HepG2 (cell line): ENCODE results near the gene NEDD4L. TPM values are rescaled to one million over a fixed set of nuclear protein-coding genes. Genes with fewer than 3 reads are reported as not detected.

Experiments
- ATF5 ChIP-seq: sonication (generic); formaldehyde crosslinking; IDR thresholded peaks from 2 replicates; pipeline ENCODE4 v1.4.0; 2020; ENCODE audit warnings: mild to moderate bottlenecking, low read depth, missing genetic modification reagents
- IKZF4 ChIP-seq: sonication (generic); formaldehyde crosslinking; IDR thresholded peaks from 2 replicates; pipeline ENCODE4 v1.5.1; 2020; ENCODE audit warnings: borderline replicate concordance, mild to moderate bottlenecking, low read depth, missing genetic modification reagents; ENCODE audit errors: not compliant biosample characterization
- MYPOP ChIP-seq: sonication (generic); formaldehyde crosslinking; IDR thresholded peaks from 2 replicates; pipeline ENCODE4 v1.8.1; 2023; ENCODE audit warnings: mild to moderate bottlenecking, moderate library complexity, missing genetic modification reagents
- PLSCR1 ChIP-seq: sonication (generic); formaldehyde crosslinking; IDR thresholded peaks from 2 replicates; pipeline ENCODE4 v1.5.0; 2020; ENCODE audit warnings: missing genetic modification reagents, mild to moderate bottlenecking, borderline replicate concordance
- POLR2A ChIP-seq, 2 experiments: IDR thresholded peaks; 2 replicates each; pipeline ENCODE4 v1.6.1; 2011; ENCODE audit warnings: low read depth in 2 of 2, low read length in 2 of 2, mild to moderate bottlenecking in 1 of 2, moderate library complexity in 1 of 2; ENCODE audit not compliant: insufficient read depth in 1 of 2
- REL ChIP-seq: sonication (generic); formaldehyde crosslinking; conservative IDR thresholded peaks from 2 replicates; pipeline ENCODE4 v1.8.0; 2022; ENCODE audit warnings: mild to moderate bottlenecking, missing genetic modification reagents, moderate library complexity
- SATB2 ChIP-seq: sonication (generic); formaldehyde crosslinking; IDR thresholded peaks from 2 replicates; pipeline ENCODE4 v1.5.0; 2020; ENCODE audit warnings: missing genetic modification reagents
- SETDB1 ChIP-seq: sonication (generic); formaldehyde crosslinking; IDR thresholded peaks from 2 replicates; pipeline ENCODE4 v1.5.1; 2020; ENCODE audit warnings: missing genetic modification reagents, mild to moderate bottlenecking, borderline replicate concordance
- TCF12 ChIP-seq, 2 experiments: fragments of 450-650 bp in 1 of 2; sonication (generic) in 1 of 2; formaldehyde crosslinking in 1 of 2; IDR thresholded peaks; 2 replicates each; pipeline versions ENCODE4 v1.6.1 to v1.8.0; 2017 to 2022; ENCODE audit warnings: antibody characterized with exemption in 1 of 2, mild to moderate bottlenecking in 1 of 2, missing genetic modification reagents in 1 of 2, moderate library complexity in 1 of 2
- ZIK1 ChIP-seq: sonication (generic); formaldehyde crosslinking; IDR thresholded peaks from 2 replicates; pipeline ENCODE4 v1.5.0; 2020; ENCODE audit warnings: mild to moderate bottlenecking, low read depth, missing genetic modification reagents, borderline replicate concordance
- ZNF33A ChIP-seq: sonication (generic); formaldehyde crosslinking; IDR thresholded peaks from 2 replicates; pipeline ENCODE4 v1.5.1; 2020; ENCODE audit warnings: missing genetic modification reagents, mild to moderate bottlenecking, moderate library complexity, borderline replicate concordance
- ZNF441 ChIP-seq: sonication (generic); formaldehyde crosslinking; IDR thresholded peaks from 2 replicates; pipeline ENCODE4 v1.7.0; 2021; ENCODE audit warnings: missing genetic modification reagents, borderline replicate concordance
- ZNF672 ChIP-seq: sonication (generic); formaldehyde crosslinking; IDR thresholded peaks from 2 replicates; pipeline ENCODE4 v1.8.1; 2022; ENCODE audit warnings: missing genetic modification reagents
- polyA plus RNA-seq, 8 experiments: library from polyadenylated mRNA; depleted of rRNA in 3 of 8; stranded (reverse) in 7 of 8; unstranded in 1 of 8; fragments of >200 nt; fragmentation: Illumina TruSeq in 4 of 8; extraction: Trizol in 4 of 8; gene quantifications; 2 replicates each; pipeline versions ENCODE4 v1.2.1 to v1.2.3, GENCODE V29; 2011 to 2016; ENCODE audit warnings: low read depth in 4 of 8, missing spikeins in 1 of 8, mixed read lengths in 1 of 8; ENCODE audit not compliant: insufficient read depth in 1 of 8
- total RNA-seq, 5 experiments: library from RNA; depleted of rRNA; stranded (reverse); fragments of >200 nt; fragmentation: Illumina TruSeq; extraction: Trizol; gene quantifications; 2 replicates each; pipeline ENCODE4 v1.2.3, GENCODE V29; 2016; ENCODE audit warnings: low read depth in 1 of 5
- TF ChIP-seq, protein P1 (sequence below): sonication (generic); formaldehyde crosslinking; IDR thresholded peaks from 2 replicates; pipeline ENCODE4 v1.4.0; 2020; ENCODE audit warnings: missing genetic modification reagents, mild to moderate bottlenecking, borderline replicate concordance
- TF ChIP-seq, protein P2 (sequence below): sonication (generic); formaldehyde crosslinking; IDR thresholded peaks from 2 replicates; pipeline ENCODE4 v1.4.0; 2020; ENCODE audit warnings: missing genetic modification reagents, borderline replicate concordance
- TF ChIP-seq, protein P3 (sequence below): sonication (generic); formaldehyde crosslinking; IDR thresholded peaks from 2 replicates; pipeline ENCODE4 v1.4.0; 2020; ENCODE audit warnings: missing genetic modification reagents

NEDD4L gene
- total and polyA plus RNA-seq, 2 of the 13 experiments (the other 11 are each of a cell fraction or from before 2014, with no cell fraction given): 168 to 390 TPM

GRCh38 chr18:58416704-58417683 is 373.0 kb downstream of the NEDD4L start (continued):
- TF ChIP-seq ATF5 (CRISPR knock-in tag) (no peak), PLSCR1 (CRISPR knock-in tag) (no peak), ZNF672 (CRISPR knock-in tag) (no peak), TCF12 (IDR thresholded peaks at IDR 0.05) (no peak), TCF12 (CRISPR knock-in tag; IDR thresholded peaks at IDR 0.05) (no peak), SETDB1 (CRISPR knock-in tag) (no peak), MYPOP (CRISPR knock-in tag) (no peak), ZNF33A (CRISPR knock-in tag) (no peak), IKZF4 (CRISPR knock-in tag) (no peak), ZIK1 (CRISPR knock-in tag) (no peak), POLR2A (IDR thresholded peaks at IDR 0.05; ENCODE audit: insufficient read depth in 1 of 2, low read depth in 2 of 2, low read length in 2 of 2) (peak in 1 of 2 experiments; percentile 50; a peak in 2 of 4 replicates), REL (CRISPR knock-in tag) (no peak), ZNF441 (CRISPR knock-in tag) (no peak), SATB2 (no peak)
- TF ChIP-seq, protein P1, sequence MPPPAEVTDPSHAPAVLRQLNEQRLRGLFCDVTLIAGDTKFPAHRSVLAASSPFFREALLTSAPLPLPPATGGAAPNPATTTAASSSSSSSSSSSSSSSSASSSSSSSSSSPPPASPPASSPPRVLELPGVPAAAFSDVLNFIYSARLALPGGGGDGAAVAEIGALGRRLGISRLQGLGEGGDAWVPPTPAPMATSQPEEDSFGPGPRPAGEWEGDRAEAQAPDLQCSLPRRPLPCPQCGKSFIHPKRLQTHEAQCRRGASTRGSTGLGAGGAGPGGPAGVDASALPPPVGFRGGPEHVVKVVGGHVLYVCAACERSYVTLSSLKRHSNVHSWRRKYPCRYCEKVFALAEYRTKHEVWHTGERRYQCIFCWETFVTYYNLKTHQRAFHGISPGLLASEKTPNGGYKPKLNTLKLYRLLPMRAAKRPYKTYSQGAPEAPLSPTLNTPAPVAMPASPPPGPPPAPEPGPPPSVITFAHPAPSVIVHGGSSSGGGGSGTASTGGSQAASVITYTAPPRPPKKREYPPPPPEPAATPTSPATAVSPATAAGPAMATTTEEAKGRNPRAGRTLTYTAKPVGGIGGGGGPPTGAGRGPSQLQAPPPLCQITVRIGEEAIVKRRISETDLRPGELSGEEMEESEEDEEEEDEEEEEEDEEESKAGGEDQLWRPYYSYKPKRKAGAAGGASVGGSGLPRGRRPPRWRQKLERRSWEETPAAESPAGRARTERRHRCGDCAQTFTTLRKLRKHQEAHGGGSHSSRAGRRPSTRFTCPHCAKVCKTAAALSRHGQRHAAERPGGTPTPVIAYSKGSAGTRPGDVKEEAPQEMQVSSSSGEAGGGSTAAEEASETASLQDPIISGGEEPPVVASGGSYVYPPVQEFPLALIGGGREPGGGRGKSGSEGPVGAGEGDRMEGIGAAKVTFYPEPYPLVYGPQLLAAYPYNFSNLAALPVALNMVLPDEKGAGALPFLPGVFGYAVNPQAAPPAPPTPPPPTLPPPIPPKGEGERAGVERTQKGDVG (CRISPR knock-in tag): peak; percentile 80; the same call in 1 of the 2 replicates
- TF ChIP-seq, protein P2, sequence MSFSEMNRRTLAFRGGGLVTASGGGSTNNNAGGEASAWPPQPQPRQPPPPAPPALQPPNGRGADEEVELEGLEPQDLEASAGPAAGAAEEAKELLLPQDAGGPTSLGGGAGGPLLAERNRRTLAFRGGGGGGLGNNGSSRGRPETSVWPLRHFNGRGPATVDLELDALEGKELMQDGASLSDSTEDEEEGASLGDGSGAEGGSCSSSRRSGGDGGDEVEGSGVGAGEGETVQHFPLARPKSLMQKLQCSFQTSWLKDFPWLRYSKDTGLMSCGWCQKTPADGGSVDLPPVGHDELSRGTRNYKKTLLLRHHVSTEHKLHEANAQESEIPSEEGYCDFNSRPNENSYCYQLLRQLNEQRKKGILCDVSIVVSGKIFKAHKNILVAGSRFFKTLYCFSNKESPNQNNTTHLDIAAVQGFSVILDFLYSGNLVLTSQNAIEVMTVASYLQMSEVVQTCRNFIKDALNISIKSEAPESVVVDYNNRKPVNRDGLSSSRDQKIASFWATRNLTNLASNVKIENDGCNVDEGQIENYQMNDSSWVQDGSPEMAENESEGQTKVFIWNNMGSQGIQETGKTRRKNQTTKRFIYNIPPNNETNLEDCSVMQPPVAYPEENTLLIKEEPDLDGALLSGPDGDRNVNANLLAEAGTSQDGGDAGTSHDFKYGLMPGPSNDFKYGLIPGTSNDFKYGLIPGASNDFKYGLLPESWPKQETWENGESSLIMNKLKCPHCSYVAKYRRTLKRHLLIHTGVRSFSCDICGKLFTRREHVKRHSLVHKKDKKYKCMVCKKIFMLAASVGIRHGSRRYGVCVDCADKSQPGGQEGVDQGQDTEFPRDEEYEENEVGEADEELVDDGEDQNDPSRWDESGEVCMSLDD: no peak
- TF ChIP-seq, protein P3, sequence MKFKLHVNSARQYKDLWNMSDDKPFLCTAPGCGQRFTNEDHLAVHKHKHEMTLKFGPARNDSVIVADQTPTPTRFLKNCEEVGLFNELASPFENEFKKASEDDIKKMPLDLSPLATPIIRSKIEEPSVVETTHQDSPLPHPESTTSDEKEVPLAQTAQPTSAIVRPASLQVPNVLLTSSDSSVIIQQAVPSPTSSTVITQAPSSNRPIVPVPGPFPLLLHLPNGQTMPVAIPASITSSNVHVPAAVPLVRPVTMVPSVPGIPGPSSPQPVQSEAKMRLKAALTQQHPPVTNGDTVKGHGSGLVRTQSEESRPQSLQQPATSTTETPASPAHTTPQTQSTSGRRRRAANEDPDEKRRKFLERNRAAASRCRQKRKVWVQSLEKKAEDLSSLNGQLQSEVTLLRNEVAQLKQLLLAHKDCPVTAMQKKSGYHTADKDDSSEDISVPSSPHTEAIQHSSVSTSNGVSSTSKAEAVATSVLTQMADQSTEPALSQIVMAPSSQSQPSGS (CRISPR knock-in tag): no peak
